A549 (cell line): ENCODE results near the gene GOLGA7B. TPM values are rescaled to one million over a fixed set of nuclear protein-coding genes. Genes with fewer than 3 reads are reported as not detected.

Experiments
- ATAC-seq, 2 experiments: fragments of 200-7000 bp in 1 of 2; fragments of >200 bp in 1 of 2; cut with Nextera tagmentation in 1 of 2; cut with Tn5 transposase in 1 of 2; 3 replicates each; pipeline versions ENCODE4 v1.8.0 to v1.9.1; 2018 to 2020; ENCODE audit warnings: mild to moderate bottlenecking in 1 of 2, moderate library complexity in 1 of 2
- CTCF ChIA-PET: fragments of 300-600 bp; sonication (Branson Sonifier 250); formaldehyde crosslinking; extraction: SDS; loops from one replicate; lab custom pipeline; 2021; ENCODE audit warnings: antibody characterized with exemption, inconsistent platforms; lab: Yijun Ruan, JAX
- POLR2A ChIA-PET: fragments of 350-600 bp; formaldehyde crosslinking; extraction: SDS; loops from one replicate; lab custom pipeline; 2021; ENCODE audit warnings: antibody characterized with exemption, inconsistent platforms; lab: Yijun Ruan, JAX
- DNase-seq, 2 experiments: peaks; one replicate each; pipeline versions ENCODE4 v3.0.0 to v3.0.0-alpha.2; 2011 to 2016; ENCODE audit warnings: low read depth in 1 of 2, low spot score in 1 of 2
- FAIRE-seq: peaks from 2 replicates; lab custom pipeline; 2011; peaks lifted over from hg19 to GRCh38; lab: Jason Lieb, UNC
- H3K27ac ChIP-seq, 2 experiments: fragments of >200 bp; sonication (Bioruptor Twin); formaldehyde crosslinking; 3 replicates each; pipeline ENCODE4 v1.5.1; 2016 to 2017
- H3K4me1 ChIP-seq: fragments of >200 bp; sonication (Bioruptor Twin); formaldehyde crosslinking; 3 replicates; pipeline ENCODE4 v1.6.1; 2016
- H3K4me2 ChIP-seq: fragments of >200 bp; sonication (Bioruptor Twin); formaldehyde crosslinking; 3 replicates; pipeline ENCODE4 v1.6.1; 2016
- H3K4me3 ChIP-seq: fragments of >200 bp; sonication (Bioruptor Twin); formaldehyde crosslinking; 3 replicates; pipeline ENCODE4 v1.5.1; 2016
- H3K9me3 ChIP-seq: fragments of >200 bp; sonication (Bioruptor Twin); formaldehyde crosslinking; 3 replicates; pipeline ENCODE4 v1.6.1; 2016
- CBX8 ChIP-seq: fragments of 200-600 bp; sonication (generic); IDR thresholded peaks from 2 replicates; pipeline ENCODE4 v1.6.1; 2016
- EP300 ChIP-seq, 2 experiments: fragments of >200 bp; sonication (Bioruptor Twin); formaldehyde crosslinking; IDR thresholded peaks; 2 replicates in 1 of 2; 3 replicates in 1 of 2; pipeline ENCODE4 v1.6.1; 2016 to 2017
- HDAC2 ChIP-seq: fragments of 200-600 bp; sonication (generic); IDR thresholded peaks from 2 replicates; pipeline ENCODE4 v1.6.1; 2016
- KDM1A ChIP-seq: fragments of 200-600 bp; sonication (generic); IDR thresholded peaks from 2 replicates; pipeline ENCODE4 v1.6.1; 2016; ENCODE audit warnings: low read depth, mild to moderate bottlenecking
- MYC ChIP-seq: IDR thresholded peaks from 2 replicates; pipeline ENCODE4 v1.6.1; 2012; ENCODE audit warnings: mild to moderate bottlenecking, inconsistent platforms, low read length, improper control_type of control experiment, borderline replicate concordance
- NR3C1 ChIP-seq: fragments of >200 bp; sonication (Bioruptor Twin); formaldehyde crosslinking; IDR thresholded peaks from 3 replicates; pipeline ENCODE4 v1.6.1; 2017
- POLR2A ChIP-seq: IDR thresholded peaks from 2 replicates; pipeline ENCODE4 v1.6.1; 2012; ENCODE audit warnings: mild to moderate bottlenecking, low read length
- POLR2AphosphoS2 ChIP-seq: conservative IDR thresholded peaks from 2 replicates; pipeline ENCODE4 v1.6.1; 2012; ENCODE audit warnings: low read length, improper control_type of control experiment, inconsistent platforms
- RARB ChIP-seq: fragments of 250-450 bp; sonication (Bioruptor Pico); IDR thresholded peaks from 2 replicates; pipeline ENCODE4 v1.8.0; 2021; ENCODE audit warnings: mild to moderate bottlenecking, moderate library complexity
- SREBF2 ChIP-seq: fragments of 450-650 bp; IDR thresholded peaks from 2 replicates; pipeline ENCODE4 v1.6.1; 2014; ENCODE audit warnings: mild to moderate bottlenecking, moderate library complexity
- ZFP36 ChIP-seq: fragments of 450-650 bp; IDR thresholded peaks from 2 replicates; pipeline ENCODE4 v1.6.1; 2014; ENCODE audit warnings: borderline replicate concordance; ENCODE audit not compliant: partially characterized antibody
- WGBS: methylation state at CpG from one replicate; pipeline ENCODE4 v1.1.6; 2017; ENCODE audit errors: missing lambda C conversion rate; 5-methylcytosine and 5-hydroxymethylcytosine counted together
- polyA plus RNA-seq, 4 experiments: library from polyadenylated mRNA; depleted of rRNA in 3 of 4; stranded (reverse); fragments of >200 nt; fragmentation: RNase III in 1 of 4; extraction: RNeasy Plus Mini Kit Qiagen cat#74134 plus additional on column Dnase treatment in 1 of 4; gene quantifications; 2 replicates in 3 of 4; 3 replicates in 1 of 4; pipeline ENCODE4 v1.2.3, GENCODE V29; 2011 to 2017
- TF ChIP-seq, protein P1 (sequence below): fragments of 200-600 bp; sonication (generic); IDR thresholded peaks from 2 replicates; pipeline ENCODE4 v1.6.1; 2016; ENCODE audit warnings: antibody characterized with exemption, mild to moderate bottlenecking, moderate library complexity
- TF ChIP-seq, protein P2 (sequence below): fragments of >200 bp; sonication (Bioruptor Twin); formaldehyde crosslinking; IDR thresholded peaks from 3 replicates; pipeline ENCODE4 v1.5.1; 2016

Gene GOLGA7B
- polyA plus RNA-seq, 2 of the 4 experiments (the other 2 are of a cell fraction) = 0.62 to 1.5 TPM

DNA sequence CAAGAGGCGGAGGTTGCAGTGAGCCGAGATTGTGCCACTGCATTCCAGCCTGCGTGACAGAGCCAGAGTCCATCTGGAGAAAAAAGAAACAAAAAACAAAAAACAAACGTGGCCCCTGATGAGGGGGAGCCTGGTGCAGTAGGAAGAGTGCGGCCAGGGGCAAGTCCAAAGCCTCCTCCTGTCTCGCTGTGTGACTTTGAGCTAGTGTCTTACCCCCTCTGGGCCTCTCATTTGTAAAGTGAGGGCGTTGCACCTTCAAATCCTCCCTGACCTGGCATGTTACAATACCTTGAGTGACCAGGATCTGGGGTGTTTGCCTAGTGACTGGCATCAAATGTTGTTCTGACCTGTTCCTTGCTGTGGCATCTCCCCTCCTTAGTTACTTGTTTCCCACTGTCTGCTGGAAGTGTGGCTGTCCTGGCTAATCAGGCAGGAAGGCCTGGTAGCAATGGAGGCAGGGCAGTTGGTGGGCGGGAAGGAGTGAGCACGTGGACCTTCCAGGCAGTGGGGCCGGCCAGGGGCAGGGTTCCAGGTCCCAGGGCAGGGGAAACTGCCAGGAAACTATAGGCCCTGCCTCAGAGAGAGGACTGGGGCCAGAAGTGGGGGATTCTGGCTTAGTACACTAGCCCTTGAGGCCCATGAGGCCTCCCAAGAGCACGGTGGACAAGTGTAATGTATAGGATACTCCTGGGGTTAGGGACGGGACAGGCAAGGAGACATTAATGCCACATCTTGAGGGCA is 24.5 kb upstream of the GOLGA7B start:
- no peak for FAIRE-seq
- H3K4me3 ChIP-seq = no peak overlapping the region
- 0 out of 6 replicates have a peak overlapping the region, but pooled peaks of 1 of the 2 experiments have one; percentile 13 for H3K27ac ChIP-seq
- POLR2A ChIA-PET = no interaction called here
- 80% methylated on average over 12 of the region's 12 CpGs for WGBS
- no peak for DNase-seq
- no peaks in the 10 kb centered on the region for H3K9me3 ChIP-seq
- peaks cover 37% of the 10 kb centered on the region for H3K4me1 ChIP-seq
- H3K4me2 ChIP-seq = no peak overlapping the region
- no peak for TF ChIP-seq EP300 (IDR thresholded peaks at IDR 0.05)
- TF ChIP-seq ZFP36 = peak; percentile 7
- ATAC-seq = no peak
- CTCF ChIA-PET = interaction anchor here (0.8 to 1.7 kb wide), 5 partner anchors 23 to 45 kb away, joined by 3 to 8 read pairs (median 4); no protein-coding TSS in a partner anchor

DNA sequence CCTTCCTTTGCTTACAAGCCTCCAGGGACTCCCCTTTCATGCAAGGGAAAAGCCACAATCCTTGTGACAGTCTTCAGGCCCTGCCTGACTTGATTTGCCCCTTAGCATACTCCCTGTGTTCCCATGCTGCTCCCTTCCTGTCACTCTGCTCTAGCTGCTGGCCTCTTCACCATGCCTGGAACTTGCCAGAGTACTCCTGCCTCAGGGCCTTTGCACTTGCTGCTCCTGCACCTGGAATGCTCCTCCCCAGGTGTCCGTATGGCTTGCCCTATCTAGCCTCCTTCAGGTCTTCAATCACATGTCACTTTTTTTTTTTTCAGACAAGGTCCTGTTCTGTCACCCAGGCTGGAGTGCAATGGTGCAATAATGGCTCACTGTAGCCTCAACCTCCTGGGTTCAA is 22.8 kb upstream of the GOLGA7B start:
- no peak for DNase-seq
- Histone ChIP-seq H3K9me3 (no peaks in the 10 kb centered on the region), H3K4me2 (no peak overlapping the region), H3K4me3 (no peak overlapping the region), H3K4me1 (peaks cover 31% of the 10 kb centered on the region), H3K27ac (no peak overlapping the region)
- 76% methylated on average over 1 of the region's 1 CpG for WGBS
- no peak for ATAC-seq
- ChIA-PET POLR2A (interaction anchor here (0.9 kb wide), 1 partner anchor 16 kb away, joined by 3 read pairs; no protein-coding TSS in a partner anchor), CTCF (interaction anchor here (1.0 to 4.1 kb wide), 7 partner anchors 16 to 43 kb away, joined by 3 to 29 read pairs (median 5); partner anchors contain the start of gene GOLGA7B)
- no peak for FAIRE-seq
- TF ChIP-seq, protein P1, sequence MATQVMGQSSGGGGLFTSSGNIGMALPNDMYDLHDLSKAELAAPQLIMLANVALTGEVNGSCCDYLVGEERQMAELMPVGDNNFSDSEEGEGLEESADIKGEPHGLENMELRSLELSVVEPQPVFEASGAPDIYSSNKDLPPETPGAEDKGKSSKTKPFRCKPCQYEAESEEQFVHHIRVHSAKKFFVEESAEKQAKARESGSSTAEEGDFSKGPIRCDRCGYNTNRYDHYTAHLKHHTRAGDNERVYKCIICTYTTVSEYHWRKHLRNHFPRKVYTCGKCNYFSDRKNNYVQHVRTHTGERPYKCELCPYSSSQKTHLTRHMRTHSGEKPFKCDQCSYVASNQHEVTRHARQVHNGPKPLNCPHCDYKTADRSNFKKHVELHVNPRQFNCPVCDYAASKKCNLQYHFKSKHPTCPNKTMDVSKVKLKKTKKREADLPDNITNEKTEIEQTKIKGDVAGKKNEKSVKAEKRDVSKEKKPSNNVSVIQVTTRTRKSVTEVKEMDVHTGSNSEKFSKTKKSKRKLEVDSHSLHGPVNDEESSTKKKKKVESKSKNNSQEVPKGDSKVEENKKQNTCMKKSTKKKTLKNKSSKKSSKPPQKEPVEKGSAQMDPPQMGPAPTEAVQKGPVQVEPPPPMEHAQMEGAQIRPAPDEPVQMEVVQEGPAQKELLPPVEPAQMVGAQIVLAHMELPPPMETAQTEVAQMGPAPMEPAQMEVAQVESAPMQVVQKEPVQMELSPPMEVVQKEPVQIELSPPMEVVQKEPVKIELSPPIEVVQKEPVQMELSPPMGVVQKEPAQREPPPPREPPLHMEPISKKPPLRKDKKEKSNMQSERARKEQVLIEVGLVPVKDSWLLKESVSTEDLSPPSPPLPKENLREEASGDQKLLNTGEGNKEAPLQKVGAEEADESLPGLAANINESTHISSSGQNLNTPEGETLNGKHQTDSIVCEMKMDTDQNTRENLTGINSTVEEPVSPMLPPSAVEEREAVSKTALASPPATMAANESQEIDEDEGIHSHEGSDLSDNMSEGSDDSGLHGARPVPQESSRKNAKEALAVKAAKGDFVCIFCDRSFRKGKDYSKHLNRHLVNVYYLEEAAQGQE = no peak
- TF ChIP-seq RARB (CRISPR knock-in tag) (no peak), POLR2A (no peak), SREBF2 (no peak), EP300 (IDR thresholded peaks at IDR 0.05) (no peak), MYC (no peak), POLR2AphosphoS2 (no peak), NR3C1 (no peak), KDM1A (no peak), HDAC2 (no peak), CBX8 (no peak)

DNA sequence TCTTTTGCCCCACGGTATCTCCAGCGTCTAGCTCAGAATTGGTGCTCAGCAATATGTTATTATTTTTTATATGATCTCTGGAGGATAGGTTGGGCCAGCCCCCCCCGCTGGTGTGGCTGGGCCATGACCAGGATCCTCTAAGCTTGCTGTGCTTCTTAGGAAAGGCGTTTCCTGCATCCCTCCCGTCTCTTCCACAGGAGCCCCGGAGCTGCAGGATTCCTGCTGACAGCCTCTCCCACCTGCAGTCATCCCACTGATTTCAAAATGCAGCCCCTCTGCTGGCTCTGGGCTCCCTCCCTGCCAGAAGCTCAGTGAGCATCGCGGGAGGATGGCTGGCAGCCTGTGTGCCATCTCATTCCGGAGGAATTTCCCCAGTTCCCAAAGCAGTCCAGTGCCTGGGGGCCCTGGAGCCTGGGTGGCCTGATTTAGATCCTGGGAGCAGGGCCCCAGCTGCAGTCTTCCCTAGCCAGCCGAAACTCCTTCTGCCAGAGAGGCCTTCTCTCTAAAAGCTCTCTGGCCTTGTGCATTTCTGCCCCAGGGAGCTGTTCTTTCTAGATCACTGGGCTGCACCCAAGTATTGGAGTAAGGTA is 21.8 kb upstream of the GOLGA7B start:
- peak; percentile 40 to 67; a peak in 3 of 6 replicates for ATAC-seq
- no peak for FAIRE-seq
- ChIA-PET CTCF (interaction anchor here (0.7 to 4.1 kb wide), 13 partner anchors 9 to 218 kb away, joined by 3 to 29 read pairs (median 4); partner anchors contain the start of genes GOLGA7B and SFRP5), POLR2A (interaction anchor here (0.9 to 1.3 kb wide), 2 partner anchors 15 to 62 kb away, joined by 3 to 4 read pairs; no protein-coding TSS in a partner anchor)
- TF ChIP-seq, protein P2, sequence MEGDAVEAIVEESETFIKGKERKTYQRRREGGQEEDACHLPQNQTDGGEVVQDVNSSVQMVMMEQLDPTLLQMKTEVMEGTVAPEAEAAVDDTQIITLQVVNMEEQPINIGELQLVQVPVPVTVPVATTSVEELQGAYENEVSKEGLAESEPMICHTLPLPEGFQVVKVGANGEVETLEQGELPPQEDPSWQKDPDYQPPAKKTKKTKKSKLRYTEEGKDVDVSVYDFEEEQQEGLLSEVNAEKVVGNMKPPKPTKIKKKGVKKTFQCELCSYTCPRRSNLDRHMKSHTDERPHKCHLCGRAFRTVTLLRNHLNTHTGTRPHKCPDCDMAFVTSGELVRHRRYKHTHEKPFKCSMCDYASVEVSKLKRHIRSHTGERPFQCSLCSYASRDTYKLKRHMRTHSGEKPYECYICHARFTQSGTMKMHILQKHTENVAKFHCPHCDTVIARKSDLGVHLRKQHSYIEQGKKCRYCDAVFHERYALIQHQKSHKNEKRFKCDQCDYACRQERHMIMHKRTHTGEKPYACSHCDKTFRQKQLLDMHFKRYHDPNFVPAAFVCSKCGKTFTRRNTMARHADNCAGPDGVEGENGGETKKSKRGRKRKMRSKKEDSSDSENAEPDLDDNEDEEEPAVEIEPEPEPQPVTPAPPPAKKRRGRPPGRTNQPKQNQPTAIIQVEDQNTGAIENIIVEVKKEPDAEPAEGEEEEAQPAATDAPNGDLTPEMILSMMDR = no peak
- Histone ChIP-seq H3K9me3 (no peaks in the 10 kb centered on the region), H3K4me2 (peak overlapping the region; percentile 15; the same call in 2 of the 3 replicates), H3K27ac (peak overlapping the region in 1 of 2 experiments; percentile 68; a peak in 3 of 6 replicates), H3K4me1 (peaks cover 22% of the 10 kb centered on the region), H3K4me3 (no peak overlapping the region)
- WGBS = 34% methylated on average over 9 of the region's 10 CpGs
- DNase-seq = no peak
